ENCODE results near the gene PPFIA1.

- no peak for TF ChIP-seq FOXM1 (IDR thresholded peaks at IDR 0.05; ENCODE audit: borderline replicate concordance, low read depth)
- no peak for TF ChIP-seq RAD21 (IDR thresholded peaks at IDR 0.05; ENCODE audit: low read depth)
- no peak for TF ChIP-seq USF1 (IDR thresholded peaks at IDR 0.05)
- TF ChIP-seq CREB1 (IDR thresholded peaks at IDR 0.05; ENCODE audit: low read depth) = no peak
- TF ChIP-seq TCF12 (IDR thresholded peaks at IDR 0.05; ENCODE audit: low read depth) = no peak
- TF ChIP-seq REST (IDR thresholded peaks at IDR 0.05; ENCODE audit: low read depth) = no peak
- TF ChIP-seq TEAD4 (IDR thresholded peaks at IDR 0.05) = no peak
- no peak for TF ChIP-seq TAF1 (IDR thresholded peaks at IDR 0.05; ENCODE audit: low read depth)
- no peak for TF ChIP-seq EP300 (IDR thresholded peaks at IDR 0.05; ENCODE audit: borderline replicate concordance)
- no peak for TF ChIP-seq MAX (IDR thresholded peaks at IDR 0.05)
Measured at GRCh38 chr11:70420008-70420464, 149.5 kb downstream of the PPFIA1 start.
